Measurements from ENCODE around the gene RASSF7. TPM values are rescaled to one million over a fixed set of nuclear protein-coding genes. Genes with fewer than 3 reads are reported as not detected.

RASSF7 gene
- total RNA-seq (2014; rRNA removed) (58.6 and 79.7 TPM in 2 replicates), Bru-seq, nascent RNA (percentile 65 among the genes with signal in this experiment), BruChase-seq, experiment 1, labeled RNA remaining after a 6-hour chase (percentile 74 among the genes with signal in this experiment), BruChase-seq, experiment 2, labeled RNA remaining after a 2-hour chase (percentile 79 among the genes with signal in this experiment)
- long read RNA-seq, transcript RASSF7-202 (6 exons, 1,928 nt): minor isoform, 19 of 344 reads
- long read RNA-seq, transcript RASSF7-201 (4 exons, 1,731 nt): major isoform, 125 of 344 reads
- long read RNA-seq, partial matches to known transcripts: 123 of 344 reads
- long read RNA-seq, other reads (novel, unspliced or antisense): 71 of 344 reads

GRCh38 chr11:560305-561147 lies at the start of gene RASSF7, which contains the start of gene LMNTD2:
TSS of gene RASSF7 (plus strand) at chr11:560970. CDS start at chr11:561769, 799 bp downstream.
TSS of gene LMNTD2 (minus strand) at chr11:560738. CDS start at chr11:560716, 22 bp downstream.
- Histone ChIP-seq H3K27me3 (ENCODE audit: low read length) (peaks cover 2% of the 10 kb centered on the region; the same call in 1 of the 2 replicates), H3K4me2 (ENCODE audit: low read length) (peak within 1 kb of the TSS; percentile 99), H3K9me3 (ENCODE audit: low read length) (no peaks in the 10 kb centered on the region), H4K20me1 (ENCODE audit: low read length) (no peaks in the 10 kb centered on the region), H3K36me3 (ENCODE audit: low read depth, low read length) (no peaks in the 10 kb centered on the region), H3K4me3 (ENCODE audit: low read length) (peak within 1 kb of the TSS; percentile 89), H3K4me1 (ENCODE audit: insufficient read depth, low read length) (peaks cover 24% of the 10 kb centered on the region), H3K9ac (ENCODE audit: low read length) (peak within 1 kb of the TSS; percentile 81), H3K9me2 (replicated peaks; ENCODE audit: low read length) (no peaks in the 10 kb centered on the region), H3K27ac (ENCODE audit: low read length) (peak within 1 kb of the TSS; percentile 45), H3K79me2 (ENCODE audit: low read length) (peaks cover 26% of the 10 kb centered on the region), H3F3A (ENCODE audit: low read length, unreplicated experiment) (no peaks in the 10 kb centered on the region), H2AFZ (ENCODE audit: low read length) (peak within 1 kb of the TSS; percentile 72)
- ATAC-seq (peak; percentile 71), DNase-seq (peak; percentile 89)
- POLR2A ChIA-PET (ENCODE audit: unreplicated experiment): interaction anchor here (0.6 kb wide), 1 partner anchor 238 kb away, joined by 3 read pairs; no protein-coding TSS in a partner anchor
- CTCF ChIA-PET: interaction anchor here (1.0 kb wide), 1 partner anchor 167 kb away, joined by 3 read pairs; no protein-coding TSS in a partner anchor
- BruUV-seq (replicated peaks): TSS peak; percentile 38
- TF ChIP-seq CTCF (conservative IDR thresholded peaks at IDR 0.05; ENCODE audit: low read depth, low read length) (no peak), EZH2 (IDR thresholded peaks at IDR 0.05; ENCODE audit: low read length, unreplicated experiment) (no peak), EZH2phosphoT487 (IDR thresholded peaks at IDR 0.05; ENCODE audit: borderline replicate concordance, low read length) (no peak)
- intact Hi-C loops (cut with micrococcal nuclease): loop anchor here (10.0 kb wide), 1 partner anchor 54 kb away; the partner anchor contains the start of gene IRF7

DNA sequence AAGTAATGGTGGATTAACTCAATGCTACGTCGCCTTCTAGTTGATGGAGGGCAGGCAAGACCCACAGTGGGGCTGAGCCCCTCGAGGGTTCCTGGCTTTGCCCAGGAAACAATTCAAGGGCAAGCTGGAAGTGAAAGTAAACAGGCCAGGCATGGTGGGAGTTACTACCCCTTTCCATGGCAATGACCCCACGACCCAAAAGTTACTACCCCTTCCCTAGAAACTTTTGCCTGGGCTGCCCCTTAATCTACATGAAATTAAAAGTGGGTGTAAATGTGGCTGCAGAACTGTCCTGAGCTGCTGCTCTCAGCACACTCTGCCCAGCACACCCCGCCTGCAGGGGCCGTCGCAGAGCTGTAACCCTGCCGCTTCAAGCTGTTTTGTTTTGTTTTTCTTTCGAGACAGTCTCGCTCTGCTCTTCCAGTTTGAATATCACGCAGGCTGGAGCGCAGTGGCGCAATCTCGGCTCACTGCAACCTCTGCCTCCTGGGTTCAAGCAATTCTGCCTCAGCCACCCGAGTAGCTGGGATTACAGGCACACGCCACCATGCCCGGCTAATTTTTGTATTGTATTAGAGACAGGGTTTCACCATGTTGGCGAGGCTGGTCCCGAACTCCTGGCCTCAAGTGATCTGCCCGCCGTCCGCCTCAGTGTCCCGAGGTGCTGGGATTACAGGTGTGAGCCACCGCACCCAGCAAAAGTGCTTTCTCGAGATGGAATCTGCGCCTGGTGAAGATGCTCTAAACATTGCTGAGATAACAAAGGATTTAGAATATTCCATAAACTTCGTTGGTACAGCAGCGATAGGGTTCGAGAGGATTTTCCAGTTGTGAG lies 47.8 kb upstream of the RASSF7 start:
- H2AFZ ChIP-seq (ENCODE audit: low read length): no peak overlapping the region
- ChIA-PET CTCF (no interaction called here), POLR2A (ENCODE audit: unreplicated experiment) (no interaction called here)
- H3K27me3 ChIP-seq (ENCODE audit: low read length): no peaks in the 10 kb centered on the region
- H3K79me2 ChIP-seq (ENCODE audit: low read length): peaks cover 5% of the 10 kb centered on the region
- DNase-seq: no peak
- no peaks in the 10 kb centered on the region for H3F3A ChIP-seq (ENCODE audit: low read length, unreplicated experiment)
- no peak overlapping the region for H3K4me2 ChIP-seq (ENCODE audit: low read length)
- H3K27ac ChIP-seq (ENCODE audit: low read length): no peak overlapping the region
- peaks cover 5% of the 10 kb centered on the region for H3K36me3 ChIP-seq (ENCODE audit: low read depth, low read length)
- no peaks in the 10 kb centered on the region for H3K9me3 ChIP-seq (ENCODE audit: low read length)
- no peak for ATAC-seq
- no peak for TF ChIP-seq CTCF (conservative IDR thresholded peaks at IDR 0.05; ENCODE audit: low read depth, low read length)
- no peak for TF ChIP-seq EZH2 (IDR thresholded peaks at IDR 0.05; ENCODE audit: low read length, unreplicated experiment)
- TF ChIP-seq EZH2phosphoT487 (IDR thresholded peaks at IDR 0.05; ENCODE audit: borderline replicate concordance, low read length): no peak
- H3K4me1 ChIP-seq (ENCODE audit: insufficient read depth, low read length): no peaks in the 10 kb centered on the region
- H3K9ac ChIP-seq (ENCODE audit: low read length): no peak overlapping the region
- H4K20me1 ChIP-seq (ENCODE audit: low read length): no peaks in the 10 kb centered on the region
- no peaks in the 10 kb centered on the region for H3K9me2 ChIP-seq (replicated peaks; ENCODE audit: low read length)
- H3K4me3 ChIP-seq (ENCODE audit: low read length): no peak overlapping the region
- no TSS peak for BruUV-seq (replicated peaks)
- intact Hi-C loops (cut with micrococcal nuclease): no loop called here
